ENCODE results near the gene ETS2.

The ETS2 gene

GRCh38 chr21:38805328-38806152 is at the start of gene ETS2:
Gene ETS2, plus strand, starts transcription at chr21:38805929. Its CDS starts 4,106 bp downstream, at chr21:38810035.
- Histone ChIP-seq H3K4me2 (ENCODE audit: low read depth, low read length) (peak within 1 kb of the TSS; percentile 90), H3K79me2 (ENCODE audit: low read length) (no peaks in the 10 kb centered on the region), H3K9me3 (replicated peaks; ENCODE audit: insufficient read depth, low read length) (no peaks in the 10 kb centered on the region), H3K27me3 (replicated peaks; ENCODE audit: insufficient read depth, low read length) (peaks cover 60% of the 10 kb centered on the region), H3K4me3 (ENCODE audit: low read length) (peak within 1 kb of the TSS; percentile 64), H3K9me2 (replicated peaks; ENCODE audit: insufficient read depth, low read length) (no peaks in the 10 kb centered on the region), H3K9ac (ENCODE audit: low read length) (peak within 1 kb of the TSS; percentile 7; the same call in 1 of the 2 replicates), H3K27ac (ENCODE audit: low read length) (no peak within 1 kb of the TSS), H2AFZ (ENCODE audit: low read length) (peak within 1 kb of the TSS; percentile 65), H3K36me3 (replicated peaks; ENCODE audit: insufficient read depth, low read length) (no peaks in the 10 kb centered on the region), H3K4me1 (ENCODE audit: low read length) (0 out of 2 replicates have a peak, but pooled peaks cover 5% of the 10 kb centered on the region), H4K20me1 (ENCODE audit: insufficient read depth, low read length) (no peaks in the 10 kb centered on the region), H3F3A (ENCODE audit: insufficient read depth, low read length) (no peaks in the 10 kb centered on the region)
- DNase-seq, result peak; percentile 81
- no peak for TF ChIP-seq EZH2phosphoT487 (IDR thresholded peaks at IDR 0.05; ENCODE audit: low read length)
- no peak for TF ChIP-seq CTCF (IDR thresholded peaks at IDR 0.05; ENCODE audit: low read length)
- TF ChIP-seq EZH2 (optimal IDR thresholded peaks at IDR 0.05; ENCODE audit: low read depth, low read length), result no peak

GRCh38 chr21:38756746-38757145 is 49.0 kb upstream of the ETS2 start:
- Histone ChIP-seq H3K27me3 (replicated peaks; ENCODE audit: insufficient read depth, low read length) (peaks cover 94% of the 10 kb centered on the region), H3K27ac (ENCODE audit: low read length) (no peak overlapping the region), H3K4me3 (ENCODE audit: low read length) (no peak overlapping the region), H3K4me1 (ENCODE audit: low read length) (no peaks in the 10 kb centered on the region), H3K79me2 (ENCODE audit: low read length) (no peaks in the 10 kb centered on the region), H3K9me2 (replicated peaks; ENCODE audit: insufficient read depth, low read length) (no peaks in the 10 kb centered on the region), H2AFZ (ENCODE audit: low read length) (no peak overlapping the region), H3K9ac (ENCODE audit: low read length) (no peak overlapping the region), H3K4me2 (ENCODE audit: low read depth, low read length) (no peak overlapping the region), H3K9me3 (replicated peaks; ENCODE audit: insufficient read depth, low read length) (no peaks in the 10 kb centered on the region), H3F3A (ENCODE audit: insufficient read depth, low read length) (no peaks in the 10 kb centered on the region), H3K36me3 (replicated peaks; ENCODE audit: insufficient read depth, low read length) (no peaks in the 10 kb centered on the region), H4K20me1 (ENCODE audit: insufficient read depth, low read length) (no peaks in the 10 kb centered on the region)
- no peak for TF ChIP-seq EZH2phosphoT487 (IDR thresholded peaks at IDR 0.05; ENCODE audit: low read length)
- no peak for TF ChIP-seq EZH2 (optimal IDR thresholded peaks at IDR 0.05; ENCODE audit: low read depth, low read length)
- no peak for TF ChIP-seq CTCF (IDR thresholded peaks at IDR 0.05; ENCODE audit: low read length)
- no peak for DNase-seq

GRCh38 chr21:38758501-38759214 is 47.1 kb upstream of the ETS2 start:
- no peaks in the 10 kb centered on the region for H3K9me3 ChIP-seq (replicated peaks; ENCODE audit: insufficient read depth, low read length)
- H3K4me1 ChIP-seq (ENCODE audit: low read length), result no peaks in the 10 kb centered on the region
- H3K9me2 ChIP-seq (replicated peaks; ENCODE audit: insufficient read depth, low read length), result no peaks in the 10 kb centered on the region
- no peak overlapping the region for H2AFZ ChIP-seq (ENCODE audit: low read length)
- H3K4me3 ChIP-seq (ENCODE audit: low read length), result no peak overlapping the region
- no peak overlapping the region for H3K27ac ChIP-seq (ENCODE audit: low read length)
- no peak for DNase-seq
- peaks cover 94% of the 10 kb centered on the region for H3K27me3 ChIP-seq (replicated peaks; ENCODE audit: insufficient read depth, low read length)
- TF ChIP-seq EZH2 (optimal IDR thresholded peaks at IDR 0.05; ENCODE audit: low read depth, low read length) (no peak), EZH2phosphoT487 (IDR thresholded peaks at IDR 0.05; ENCODE audit: low read length) (no peak), CTCF (IDR thresholded peaks at IDR 0.05; ENCODE audit: low read length) (no peak)
- no peaks in the 10 kb centered on the region for H3K79me2 ChIP-seq (ENCODE audit: low read length)
- H3F3A ChIP-seq (ENCODE audit: insufficient read depth, low read length), result no peaks in the 10 kb centered on the region
- H3K4me2 ChIP-seq (ENCODE audit: low read depth, low read length), result no peak overlapping the region
- H3K9ac ChIP-seq (ENCODE audit: low read length), result no peak overlapping the region
- H3K36me3 ChIP-seq (replicated peaks; ENCODE audit: insufficient read depth, low read length), result no peaks in the 10 kb centered on the region
- no peaks in the 10 kb centered on the region for H4K20me1 ChIP-seq (ENCODE audit: insufficient read depth, low read length)
